Left ventricle myocardium superior (tissue), 1 donor: Measurements from ENCODE around the gene PIAS1. TPM values are rescaled to one million over a fixed set of nuclear protein-coding genes. Genes with fewer than 3 reads are reported as not detected.

Source experiments
- ATAC-seq: fragments of 200-7000 bp; cut with Tn5 transposase; one replicate; pipeline ENCODE4 v1.9.1; 2020; ENCODE audit warnings: mild to moderate bottlenecking, moderate library complexity
- DNase-seq: peaks from one replicate; pipeline ENCODE4 v3.0.0-alpha.2; 2020
- intact Hi-C: fragments of 100-400 bp; cut with micrococcal nuclease; formaldehyde crosslinking; loops from one replicate; pipeline ENCODE4 v1.11.0; 2022
- total RNA-seq: library from RNA; stranded (reverse); fragmentation: NEBNext Ultra II Directional; extraction: Animal tissue kit (Norgen Biotek cat#: 25700); gene quantifications from one replicate; pipeline ENCODE4 v1.2.1, GENCODE V29; 2021
- donor health status: DM: no; HTN: yes; CAD: no; lungs with severe emphysema.

The PIAS1 gene
- total RNA-seq, 1 donor from 2014 or later, result 27.2 TPM

- ATAC-seq (no peak), DNase-seq (no peak)
- intact Hi-C loops, result no loop called here
Measured at GRCh38 chr15:68100194-68100593, 46.1 kb downstream of the PIAS1 start.

GRCh38 chr15:68103603-68104002 is 49.5 kb downstream of the PIAS1 start:
- intact Hi-C loops, result no loop called here
- DNase-seq (no peak), ATAC-seq (no peak)

- ATAC-seq (peak; percentile 48), DNase-seq (no peak)
- intact Hi-C loops, result no loop called here
Measured at GRCh38 chr15:68106656-68107055, 52.5 kb downstream of the PIAS1 start.

GRCh38 chr15:68107142-68107541 is 53.0 kb downstream of the PIAS1 start:
- ATAC-seq (no peak), DNase-seq (no peak)
- intact Hi-C loops, result no loop called here

- intact Hi-C loops, result no loop called here
- no peak for DNase-seq
- ATAC-seq, result no peak
Measured at GRCh38 chr15:68112706-68113105, 58.6 kb downstream of the PIAS1 start.

GRCh38 chr15:68113273-68113672 is 59.2 kb downstream of the PIAS1 start:
- intact Hi-C loops, result no loop called here
- DNase-seq (no peak), ATAC-seq (peak; percentile 49)

GRCh38 chr15:68113751-68114150 is 59.6 kb downstream of the PIAS1 start:
- intact Hi-C loops, result no loop called here
- no peak for DNase-seq

GRCh38 chr15:68114356-68114755 is 60.2 kb downstream of the PIAS1 start:
- no peak for DNase-seq
- intact Hi-C loops, result no loop called here
- peak; percentile 66 for ATAC-seq

More at GRCh38 chr15:68113751-68114150, 59.6 kb downstream of the PIAS1 start:
- no peak for ATAC-seq

GRCh38 chr15:68114840-68115239 is 60.7 kb downstream of the PIAS1 start:
- ATAC-seq (no peak), DNase-seq (no peak)
- intact Hi-C loops, result no loop called here

GRCh38 chr15:68124700-68125099 is 70.6 kb downstream of the PIAS1 start:
- ATAC-seq, result no peak
- no peak for DNase-seq
- intact Hi-C loops, result no loop called here

GRCh38 chr15:68126396-68126795 is 72.3 kb downstream of the PIAS1 start:
- intact Hi-C loops, result no loop called here

GRCh38 chr15:68129072-68129471 is 75.0 kb downstream of the PIAS1 start:
- intact Hi-C loops, result no loop called here
- ATAC-seq (no peak), DNase-seq (no peak)

More at GRCh38 chr15:68126396-68126795, 72.3 kb downstream of the PIAS1 start:
- DNase-seq (peak; percentile 52), ATAC-seq (peak; percentile 90)

GRCh38 chr15:68130851-68131250 is 76.7 kb downstream of the PIAS1 start:
- ATAC-seq (peak; percentile 50), DNase-seq (no peak)
- intact Hi-C loops, result loop anchor here (10.0 kb wide), 1 partner anchor 56 kb away; no protein-coding TSS in a partner anchor

GRCh38 chr15:68137096-68137495 is 83.0 kb downstream of the PIAS1 start:
- ATAC-seq, result no peak
- intact Hi-C loops, result loop anchor here (10.0 kb wide), 1 partner anchor 62 kb away; no protein-coding TSS in a partner anchor
- no peak for DNase-seq

GRCh38 chr15:68143129-68143528 is 89.0 kb downstream of the PIAS1 start:
- ATAC-seq (no peak), DNase-seq (no peak)
- intact Hi-C loops, result no loop called here

- ATAC-seq (no peak), DNase-seq (no peak)
- intact Hi-C loops, result no loop called here
Measured at GRCh38 chr15:68143785-68144184, 89.7 kb downstream of the PIAS1 start.

GRCh38 chr15:68145706-68146105 is 91.6 kb downstream of the PIAS1 start:
- ATAC-seq (no peak), DNase-seq (no peak)
- intact Hi-C loops, result no loop called here

- DNase-seq (no peak), ATAC-seq (no peak)
- intact Hi-C loops, result no loop called here
Measured at GRCh38 chr15:68148039-68148438, 93.9 kb downstream of the PIAS1 start.

GRCh38 chr15:68149059-68149458 is 94.9 kb downstream of the PIAS1 start:
- ATAC-seq, result no peak
- intact Hi-C loops, result no loop called here

GRCh38 chr15:68150187-68150586 is 96.1 kb downstream of the PIAS1 start:
- intact Hi-C loops, result no loop called here
- ATAC-seq, result no peak
- DNase-seq, result no peak

More at GRCh38 chr15:68149059-68149458, 94.9 kb downstream of the PIAS1 start:
- DNase-seq, result no peak

GRCh38 chr15:68151277-68151676 is 97.2 kb downstream of the PIAS1 start:
- DNase-seq, result no peak
- ATAC-seq, result no peak
- intact Hi-C loops, result no loop called here

- no peak for DNase-seq
- intact Hi-C loops, result no loop called here
- no peak for ATAC-seq
Measured at GRCh38 chr15:68152342-68152741, 98.2 kb downstream of the PIAS1 start.
